GM19463 (cell line): ENCODE results near the gene EFCAB7.
A peak's percentile ranks its signal among the peaks of the same experiment; 100 is the strongest.

Experiments used
- ATAC-seq: cut with Tn5 transposase; IDR thresholded peaks from one replicate; pipeline ENCODE4 v1.9.1; 2021; ENCODE audit warnings: mild to moderate bottlenecking, moderate library complexity; ENCODE audit not compliant: unreplicated experiment

The EFCAB7 gene, protein sequence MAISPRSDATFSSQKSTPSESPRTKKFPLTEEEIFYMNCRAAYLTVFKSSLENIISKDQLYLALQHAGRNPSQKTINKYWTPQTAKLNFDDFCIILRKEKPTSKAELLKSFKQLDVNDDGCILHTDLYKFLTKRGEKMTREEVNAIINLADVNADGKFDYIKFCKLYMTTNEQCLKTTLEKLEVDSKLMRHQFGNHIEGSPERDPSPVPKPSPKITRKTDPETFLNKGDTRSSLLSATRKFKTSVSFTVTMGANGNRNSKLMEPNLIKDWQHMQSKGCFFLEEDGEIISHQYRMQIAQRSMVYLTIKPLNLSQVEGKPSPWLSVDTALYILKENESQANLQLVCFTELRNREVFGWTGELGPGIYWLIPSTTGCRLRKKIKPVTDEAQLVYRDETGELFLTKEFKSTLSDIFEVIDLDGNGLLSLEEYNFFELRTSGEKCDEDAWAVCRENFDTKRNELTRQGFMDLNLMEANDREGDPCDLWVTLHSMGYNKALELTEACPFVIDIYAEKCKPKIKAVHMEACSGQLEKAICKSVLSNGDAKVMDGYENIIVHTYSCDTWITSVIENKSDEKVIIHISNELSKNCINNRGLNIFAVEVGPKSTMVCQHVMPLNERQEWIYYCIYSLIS

DNA sequence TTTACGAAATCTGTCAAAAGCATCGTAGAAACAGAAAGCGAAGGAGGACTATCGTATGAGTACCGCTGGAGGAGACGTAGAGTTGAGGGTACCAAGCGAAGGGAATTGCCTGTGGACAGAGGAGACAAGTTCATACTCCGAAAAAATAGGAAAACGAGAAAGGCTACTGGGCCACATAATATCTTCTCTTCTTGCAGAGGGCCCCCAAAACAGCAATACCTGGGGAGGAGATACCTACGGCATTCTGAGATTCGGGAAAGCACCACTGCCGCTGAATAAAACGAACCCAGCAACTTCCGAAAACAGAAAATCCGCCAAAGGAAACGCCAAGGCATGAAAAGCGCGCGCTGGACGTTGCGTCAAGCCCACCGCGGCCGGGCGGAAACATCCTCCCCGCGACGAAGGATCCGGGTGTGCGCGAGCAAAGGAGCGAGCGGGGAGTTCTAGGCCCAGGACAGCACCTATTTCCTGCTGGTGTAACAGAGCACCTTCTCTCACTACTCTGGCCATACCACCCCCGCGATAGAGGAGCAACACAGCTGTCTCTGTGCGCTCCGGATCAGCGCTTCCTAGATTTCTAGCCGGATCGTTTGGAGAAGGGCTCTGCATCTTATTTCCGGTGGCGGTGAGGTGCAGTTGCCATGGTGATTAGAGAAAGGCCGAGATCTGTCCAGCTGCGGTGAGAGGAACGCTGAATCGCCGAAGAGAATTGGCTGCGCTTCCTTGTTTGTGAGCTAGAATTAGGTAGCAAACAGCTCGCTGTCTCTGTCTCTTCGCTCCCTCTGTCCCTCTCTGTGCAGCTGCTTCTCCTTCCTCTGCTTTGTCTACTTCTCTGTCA is at the start of gene EFCAB7, which contains the start of gene ITGB3BP:
Gene EFCAB7, plus strand, starts transcription at position 635 of the 838 bp plus-strand sequence. CDS start 2,048 bp downstream, outside the sequence.
Gene ITGB3BP, minus strand, starts transcription at position 335 of the 838 bp plus-strand sequence. Its CDS starts 92 bp downstream, at position 243.
- ATAC-seq = peak; percentile 92

DNA sequence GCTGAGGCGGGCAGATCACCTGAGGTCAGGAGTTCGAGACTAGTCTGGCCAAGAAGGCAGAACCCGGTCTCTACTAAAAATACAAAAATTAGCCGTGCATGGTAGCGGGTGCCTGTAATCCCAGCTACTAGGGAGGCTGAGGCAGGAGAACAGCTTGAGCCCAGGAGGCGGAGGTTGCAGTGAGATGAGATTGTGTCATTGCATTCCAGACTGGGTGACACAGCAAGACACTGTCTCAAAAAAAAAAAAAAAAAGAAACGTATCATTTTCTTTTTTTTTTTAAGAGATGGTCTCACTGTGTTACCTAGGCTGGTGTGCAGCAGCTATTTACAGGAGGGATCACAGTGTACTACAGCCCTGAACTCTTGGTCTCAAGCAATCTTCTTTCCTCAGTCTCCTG is 47.6 kb upstream of the EFCAB7 start:
- no peak for ATAC-seq

DNA sequence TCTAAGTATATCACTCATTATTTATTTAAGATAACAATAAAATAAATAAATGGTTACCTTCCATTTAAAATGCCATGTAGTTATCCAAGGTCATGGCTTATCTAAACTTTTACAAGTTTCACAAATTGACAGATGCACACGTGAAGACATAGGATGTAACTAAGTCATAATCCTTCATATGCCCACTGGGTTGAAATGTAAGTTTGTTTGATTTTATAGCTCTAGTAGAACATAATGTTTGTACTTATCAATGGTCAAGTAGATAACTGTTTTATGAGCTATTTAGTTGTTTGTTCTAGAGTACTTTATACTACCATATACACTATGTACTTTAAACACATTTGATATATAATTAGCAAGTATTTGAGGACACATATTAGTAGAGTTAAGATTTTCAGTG is 43.3 kb upstream of the EFCAB7 start:
- no peak for ATAC-seq

DNA sequence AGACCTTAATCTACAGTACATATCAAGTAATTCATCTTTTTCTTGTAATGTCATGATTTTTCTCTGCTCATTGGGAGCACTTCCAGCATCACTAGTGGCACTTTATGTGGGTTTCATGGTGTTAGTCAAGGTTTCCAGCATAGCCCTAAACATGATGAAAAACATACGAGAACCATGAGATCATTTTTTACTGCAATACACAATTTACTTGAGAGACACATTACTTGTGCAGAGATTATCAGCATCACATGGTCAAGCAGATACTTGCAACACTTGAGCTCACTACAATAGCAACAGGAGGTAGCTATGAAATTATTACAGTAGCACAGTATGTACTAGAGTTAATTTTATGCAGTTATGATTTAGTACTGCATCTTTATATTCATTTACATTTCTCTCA is 36.7 kb upstream of the EFCAB7 start:
- no peak for ATAC-seq

DNA sequence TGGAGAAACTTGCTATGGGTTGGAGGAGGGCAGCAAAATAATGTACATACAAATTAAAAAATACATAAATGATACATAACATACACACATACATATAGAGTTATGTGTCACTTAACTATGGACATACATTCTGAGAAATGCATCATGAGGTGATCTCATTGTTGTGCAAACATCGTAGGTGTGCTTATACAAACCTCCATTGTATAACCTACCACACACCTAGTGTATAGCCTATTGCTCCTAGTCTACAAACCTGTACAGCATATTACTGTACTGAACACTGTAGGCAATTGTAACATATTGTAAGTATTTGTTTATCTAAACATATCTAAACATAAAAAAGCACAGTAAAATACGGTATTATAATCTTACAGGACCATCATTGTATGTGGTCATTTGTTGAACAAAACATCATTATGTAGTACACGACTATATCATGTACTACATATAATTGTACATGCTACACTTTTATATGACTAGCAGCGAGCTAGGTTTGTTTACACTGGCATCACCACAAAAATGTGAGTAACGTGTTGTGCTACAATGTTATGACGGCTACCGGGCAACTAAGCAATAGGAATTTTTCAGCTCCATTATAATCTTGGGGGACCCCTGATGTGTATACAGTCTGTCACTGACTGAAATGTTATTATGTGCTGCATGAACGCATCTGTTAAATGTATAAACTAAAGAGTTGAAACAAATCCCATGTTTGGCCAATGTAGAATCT is 35.8 kb upstream of the EFCAB7 start:
- ATAC-seq = no peak

DNA sequence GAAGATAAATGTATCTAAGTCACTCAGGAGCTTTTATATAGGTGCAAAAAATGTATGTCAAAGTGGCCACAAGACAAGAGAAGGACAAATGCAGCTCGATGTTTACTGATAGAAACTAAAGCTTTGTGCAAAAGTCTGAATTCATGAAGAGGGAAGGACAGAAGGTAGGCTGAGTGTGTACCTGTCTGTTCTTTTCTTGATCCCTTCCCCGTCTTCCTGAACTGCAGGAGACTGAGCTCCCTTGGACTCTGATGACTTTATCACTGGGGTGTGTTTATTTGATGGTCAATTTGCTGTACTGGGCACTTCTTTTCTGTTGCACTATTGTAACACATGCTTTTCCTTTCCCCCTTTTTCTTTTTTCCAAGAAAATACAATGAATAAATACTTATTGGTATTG is 25.7 kb upstream of the EFCAB7 start:
- no peak for ATAC-seq

DNA sequence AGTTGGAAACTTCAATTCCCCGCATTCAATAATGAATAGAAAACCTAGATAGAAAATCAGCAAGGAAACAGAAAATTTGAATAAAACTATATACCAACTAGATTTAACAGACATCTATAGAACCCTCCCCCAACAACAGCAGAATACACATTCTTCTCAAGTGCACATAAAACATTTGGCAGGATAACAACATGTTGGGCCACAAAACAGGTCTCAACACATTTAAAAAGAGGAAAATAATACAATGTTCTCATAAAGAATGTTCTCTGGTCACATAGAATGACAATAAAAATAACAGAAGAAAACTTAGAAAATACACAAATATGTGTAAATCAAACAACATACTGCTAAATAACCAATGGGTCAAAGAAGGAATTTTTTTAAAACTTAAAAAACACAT is 25.2 kb upstream of the EFCAB7 start:
- ATAC-seq = no peak

DNA sequence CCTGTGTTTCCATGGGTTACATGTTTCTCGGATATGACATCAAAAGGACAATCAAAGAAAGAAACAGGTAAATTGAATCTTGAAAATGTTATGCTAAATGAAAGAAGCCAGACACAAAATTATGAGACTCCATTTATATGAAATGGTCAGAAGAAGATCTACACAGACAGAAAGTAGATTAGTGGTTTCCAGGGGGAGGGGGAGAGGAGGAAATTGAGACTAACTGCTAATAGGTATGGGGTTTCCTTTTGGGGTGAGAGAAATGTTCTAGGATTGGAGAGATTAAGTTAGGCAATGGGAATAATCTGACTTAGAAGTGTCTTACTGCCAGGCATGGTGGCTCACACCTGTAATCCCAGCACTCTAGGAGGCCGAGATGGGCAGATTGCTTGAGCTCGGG is 22.1 kb upstream of the EFCAB7 start:
- no peak for ATAC-seq

DNA sequence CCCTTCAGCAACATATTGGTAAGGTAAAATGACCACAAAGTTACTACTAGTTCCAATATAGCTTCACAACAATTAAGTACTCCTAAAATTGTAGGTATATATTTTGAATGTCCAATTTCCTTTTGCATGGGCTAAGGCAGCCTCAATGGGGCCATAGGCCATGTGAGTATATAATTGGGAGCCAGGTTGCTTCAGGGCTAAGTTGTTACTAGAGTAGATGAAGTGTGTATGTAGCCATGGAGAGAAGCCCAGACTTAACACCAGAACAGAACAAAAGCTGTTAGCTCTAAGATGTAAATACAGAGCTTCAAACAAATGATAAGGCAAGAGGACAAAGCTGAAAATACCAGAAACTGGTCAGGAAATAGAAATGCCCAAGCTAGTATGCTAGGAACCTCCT is 16.5 kb upstream of the EFCAB7 start:
- ATAC-seq = no peak

DNA sequence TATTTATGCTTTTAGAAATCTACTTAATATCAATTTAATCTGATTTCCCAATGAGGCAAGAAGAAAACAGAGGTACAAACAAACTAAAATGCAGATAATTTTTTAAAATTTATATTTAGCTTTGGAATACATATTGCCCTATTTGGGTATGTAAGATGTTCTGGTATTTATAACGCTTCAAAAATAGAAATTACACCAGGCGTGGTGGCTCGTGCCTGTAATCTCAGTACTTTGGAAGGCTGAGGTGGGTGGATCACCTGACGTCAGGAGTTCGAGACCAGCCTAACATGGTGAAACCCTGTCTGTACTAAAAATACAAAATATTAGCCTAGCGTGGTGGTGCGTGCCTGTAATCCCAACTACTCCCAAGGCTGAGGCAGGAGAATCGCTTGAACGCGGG is 13.6 kb upstream of the EFCAB7 start:
- no peak for ATAC-seq

DNA sequence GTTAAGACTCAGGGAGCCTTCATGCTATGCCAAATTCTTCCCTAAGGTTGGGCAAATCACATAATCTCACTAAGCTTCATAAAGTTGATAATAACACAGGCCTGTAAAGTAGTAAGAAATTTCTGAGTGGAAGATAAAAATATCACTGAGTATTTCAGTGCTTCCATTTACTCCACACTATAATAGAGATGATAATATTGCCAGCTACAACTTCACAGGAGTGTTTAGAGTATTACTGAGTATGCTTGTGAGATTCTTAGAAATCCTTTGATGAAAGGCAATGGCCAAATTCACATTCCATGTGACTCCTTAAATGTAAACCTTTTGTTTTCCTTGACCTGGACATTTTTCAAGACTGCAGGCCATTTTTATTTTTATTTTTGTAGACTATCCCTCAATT is 10.7 kb upstream of the EFCAB7 start:
- ATAC-seq = no peak

DNA sequence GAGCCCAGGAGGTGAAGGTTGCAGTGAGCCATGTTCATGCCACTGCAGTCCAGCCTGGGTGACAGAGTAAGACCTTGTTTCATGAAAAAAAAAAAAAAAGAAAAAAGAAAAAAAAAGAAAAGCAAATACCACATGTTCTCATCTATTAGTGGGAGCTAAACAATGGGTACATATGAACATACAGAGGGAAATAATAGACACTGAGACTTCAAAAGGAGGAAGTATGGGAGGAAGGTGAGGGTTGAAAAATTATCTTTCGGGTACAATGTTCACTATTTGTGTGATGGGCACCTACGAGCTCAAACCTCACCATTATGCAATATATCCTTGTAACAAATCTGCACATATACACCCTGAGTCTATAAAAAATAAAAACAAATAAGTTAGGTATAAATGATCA is 6.7 kb upstream of the EFCAB7 start:
- ATAC-seq = no peak

DNA sequence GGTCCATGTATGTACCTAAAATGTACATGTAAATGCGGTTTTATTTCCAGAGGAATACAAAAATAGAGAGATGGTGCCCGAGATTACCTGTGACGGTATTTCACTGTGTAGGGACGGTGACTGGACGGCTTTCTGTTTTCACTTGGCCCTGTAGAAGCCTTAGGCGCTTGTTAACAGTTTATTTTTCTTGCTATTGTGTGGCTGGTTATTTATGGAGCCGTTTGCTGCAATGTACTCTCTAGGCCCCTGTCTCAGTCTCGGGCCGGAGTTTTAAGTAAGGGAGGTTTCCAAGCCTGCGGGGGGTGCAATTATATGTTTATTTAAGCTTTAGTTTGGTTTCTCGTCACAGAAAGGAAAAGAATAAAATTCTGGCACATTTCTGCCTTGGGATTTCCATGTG is 413 bp downstream of the EFCAB7 start:
- peak; percentile 7 for ATAC-seq

DNA sequence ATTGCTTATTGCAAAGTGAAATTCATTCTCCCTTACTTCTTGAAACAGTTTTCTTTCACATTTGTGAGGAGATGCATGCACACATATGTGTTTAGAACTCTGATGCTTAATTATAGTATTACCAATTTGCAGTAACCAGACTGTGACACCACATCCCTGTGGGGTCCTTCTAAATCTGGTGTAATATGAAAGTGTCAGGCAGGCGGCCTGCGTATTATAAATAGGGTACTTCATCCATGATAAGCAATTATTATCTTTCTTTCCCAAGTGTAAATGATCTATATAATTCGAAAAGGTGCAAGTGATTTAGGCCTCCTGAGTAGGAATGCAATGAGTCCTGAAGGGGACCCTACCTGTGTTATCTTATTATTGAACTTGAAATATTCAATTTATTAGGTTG is 876 bp downstream of the EFCAB7 start:
- ATAC-seq = no peak

DNA sequence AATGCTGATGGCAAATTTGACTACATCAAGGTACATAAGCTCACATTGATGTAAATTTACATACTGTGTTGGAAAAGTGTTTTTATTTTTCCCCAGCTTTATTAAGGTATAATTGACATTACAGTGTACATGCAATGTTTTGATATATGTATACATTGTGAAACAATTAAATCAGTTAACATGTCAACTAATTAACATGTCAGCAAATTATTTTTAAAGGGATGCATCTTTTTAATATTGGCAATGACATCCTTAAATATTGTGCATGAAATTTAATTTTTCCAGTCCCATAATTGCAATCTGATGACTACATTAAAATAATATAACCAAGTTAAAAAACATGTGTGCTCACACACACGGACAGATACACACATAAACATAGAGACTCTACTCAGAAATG is 9.4 kb downstream of the EFCAB7 start:
- ATAC-seq = no peak

DNA sequence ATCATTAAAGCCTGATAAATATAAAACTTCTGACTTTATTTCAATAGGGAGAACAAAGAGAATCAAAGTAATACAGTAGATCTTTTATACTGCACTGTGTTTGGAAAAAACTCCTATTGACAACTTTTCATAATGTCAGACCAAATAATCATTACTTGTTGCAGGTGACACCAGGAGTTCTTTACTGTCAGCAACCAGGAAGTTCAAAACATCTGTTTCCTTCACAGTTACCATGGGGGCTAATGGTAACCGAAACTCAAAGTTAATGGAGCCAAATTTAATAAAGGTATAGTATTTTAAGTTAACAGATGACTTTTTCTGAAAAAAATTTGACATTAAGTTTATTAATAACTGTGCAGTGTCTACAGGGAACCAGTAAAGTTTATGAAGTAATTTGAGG is 10.6 kb downstream of the EFCAB7 start:
- no peak for ATAC-seq

DNA sequence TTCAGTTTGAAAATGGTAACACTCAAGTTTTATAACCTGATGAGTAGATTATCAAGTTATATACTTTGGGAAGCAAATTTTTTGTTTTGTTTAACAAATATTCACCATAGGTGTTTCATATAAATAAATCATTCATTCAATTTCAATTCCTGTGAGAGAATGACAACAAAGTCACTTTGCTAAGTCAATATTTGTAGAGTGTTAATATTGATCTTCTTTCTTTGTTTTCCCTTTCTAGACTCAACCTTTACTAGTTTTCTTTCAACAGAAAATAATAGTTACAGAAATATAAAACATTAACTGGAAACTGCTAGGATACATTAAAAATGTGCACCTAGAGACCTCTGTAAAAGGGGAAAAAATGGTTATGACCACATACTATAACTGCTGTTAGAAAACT is 11.1 kb downstream of the EFCAB7 start:
- ATAC-seq = no peak

DNA sequence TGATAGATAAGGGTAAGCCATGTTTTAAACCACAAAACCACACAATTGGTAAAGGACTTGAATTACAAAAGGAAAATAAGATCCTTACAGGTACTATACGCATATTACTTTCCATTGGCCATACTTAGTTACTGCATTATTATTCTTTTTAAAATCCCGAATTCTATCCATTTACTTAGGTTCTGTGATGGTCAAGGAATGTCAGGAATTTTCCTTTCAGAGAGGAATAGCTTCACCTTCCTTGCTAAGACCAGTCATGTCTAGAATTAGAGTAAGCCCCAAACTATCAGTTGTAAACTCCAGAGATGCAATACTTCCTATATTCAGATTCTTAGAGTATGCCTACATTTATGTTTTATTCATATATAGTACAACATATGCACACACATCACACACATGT is 13.7 kb downstream of the EFCAB7 start:
- ATAC-seq = no peak

DNA sequence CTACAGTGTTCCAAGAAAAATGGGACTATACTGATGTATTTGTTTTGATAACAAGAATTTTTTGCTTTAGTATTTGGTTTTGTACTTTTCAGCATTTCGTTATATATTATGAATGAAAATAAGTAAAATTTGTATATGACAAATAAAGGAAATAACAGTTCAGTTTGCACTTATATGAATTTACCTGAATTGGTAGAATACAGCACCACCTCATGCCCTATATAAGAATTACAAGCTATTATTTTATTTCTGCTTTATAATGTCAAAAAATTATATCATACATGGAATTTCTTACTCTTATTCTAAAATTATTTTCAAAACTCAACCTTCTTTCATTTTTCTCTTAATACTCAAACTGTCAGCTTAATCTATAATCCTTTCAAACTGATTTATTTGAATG is 14.6 kb downstream of the EFCAB7 start:
- no peak for ATAC-seq

DNA sequence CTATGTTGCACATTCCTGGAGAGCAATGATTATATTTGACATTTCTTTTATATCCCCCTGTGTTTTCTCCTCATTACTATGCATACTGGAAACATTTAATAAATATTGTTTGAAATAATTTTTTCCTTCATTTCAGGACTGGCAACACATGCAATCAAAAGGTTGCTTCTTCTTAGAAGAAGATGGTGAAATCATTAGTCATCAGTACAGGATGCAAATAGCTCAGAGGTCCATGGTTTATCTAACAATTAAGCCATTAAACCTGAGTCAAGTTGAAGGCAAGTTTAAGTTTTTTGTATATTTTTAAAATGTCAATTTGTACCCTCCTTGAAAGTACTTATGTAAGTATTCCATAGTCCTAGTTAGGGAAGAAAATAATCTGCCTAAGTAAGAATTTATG is 22.5 kb downstream of the EFCAB7 start:
- ATAC-seq = no peak
